OCI-M2 (cell line): ENCODE data around the gene OXLD1.

Experiments
- DNase-seq: peaks from one replicate; lab custom pipeline; 2025; ENCODE audit not compliant: unreplicated experiment; lab: John Stamatoyannopoulos, UW

Gene OXLD1

GRCh38 chr17:81655378-81656117, 10.9 kb downstream of the OXLD1 start:
- no peak for DNase-seq

GRCh38 chr17:81652906-81653771, 13.3 kb downstream of the OXLD1 start:
- DNase-seq = no peak

GRCh38 chr17:81651692-81652091, 14.7 kb downstream of the OXLD1 start:
- no peak for DNase-seq

- DNase-seq = no peak
Observed at GRCh38 chr17:81650951-81651350, 15.5 kb downstream of the OXLD1 start.

- no peak for DNase-seq
Observed at GRCh38 chr17:81648707-81649085, 17.7 kb downstream of the OXLD1 start.

- DNase-seq = no peak
Observed at GRCh38 chr17:81648013-81648706, 18.2 kb downstream of the OXLD1 start.

- no peak for DNase-seq
Observed at GRCh38 chr17:81647640-81648012, 18.8 kb downstream of the OXLD1 start.

- no peak for DNase-seq
Observed at GRCh38 chr17:81646869-81647600, 19.4 kb downstream of the OXLD1 start.

GRCh38 chr17:81644976-81645952, 21.1 kb downstream of the OXLD1 start:
- no peak for DNase-seq

GRCh38 chr17:81644496-81644895, 21.9 kb downstream of the OXLD1 start:
- DNase-seq = no peak

- DNase-seq = no peak
Observed at GRCh38 chr17:81641825-81642489, 24.4 kb downstream of the OXLD1 start.

GRCh38 chr17:81640011-81640410, 26.4 kb downstream of the OXLD1 start:
- no peak for DNase-seq

GRCh38 chr17:81638683-81639082, 27.7 kb downstream of the OXLD1 start:
- DNase-seq = no peak

GRCh38 chr17:81636505-81637288, 29.7 kb downstream of the OXLD1 start, which contains the start of the genes NPLOC4 and TSPAN10:
TSS of gene NPLOC4 (minus strand) at chr17:81637112. CDS start at chr17:81636930, 182 bp downstream.
TSS of gene TSPAN10 (plus strand) at chr17:81637196. CDS start at chr17:81642413, 5,217 bp downstream.
- DNase-seq = peak; percentile 37

GRCh38 chr17:81635973-81636504, 30.4 kb downstream of the OXLD1 start:
- no peak for DNase-seq

- no peak for DNase-seq
Observed at GRCh38 chr17:81635431-81635830, 31.0 kb downstream of the OXLD1 start.

GRCh38 chr17:81631482-81631881, 34.9 kb downstream of the OXLD1 start:
- no peak for DNase-seq

- DNase-seq = no peak
Observed at GRCh38 chr17:81630274-81630673, 36.1 kb downstream of the OXLD1 start.
